ENCODE measurements around the gene MARCKS.
A peak's percentile ranks its signal among the peaks of the same experiment; 100 is the strongest.
"Not testable (repeated sequence)": the region's sequence is repeated elsewhere in the genome, so short reads cannot be mapped to it uniquely, and the experiment has no call there.

MARCKS gene

DNA sequence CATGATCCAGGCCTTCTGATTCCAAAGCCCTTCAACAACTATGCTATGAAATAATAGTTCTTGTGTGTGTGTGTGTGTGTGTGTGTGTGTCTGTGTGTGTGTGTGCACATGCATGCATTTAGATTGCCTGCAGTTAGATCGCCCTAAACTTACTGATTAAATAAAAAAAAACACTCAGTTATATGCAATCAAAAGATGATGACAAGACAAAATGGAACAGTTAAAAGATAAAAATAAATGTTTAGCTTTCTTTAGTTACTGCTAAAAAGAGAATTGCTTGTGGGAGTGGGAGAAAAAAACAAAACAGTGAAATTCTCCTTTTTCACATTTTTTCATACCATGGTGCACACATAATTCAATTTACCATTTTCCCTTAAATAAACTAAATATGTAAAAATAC lies 29.4 kb downstream of the MARCKS start:
- DNase-seq = no peak

DNA sequence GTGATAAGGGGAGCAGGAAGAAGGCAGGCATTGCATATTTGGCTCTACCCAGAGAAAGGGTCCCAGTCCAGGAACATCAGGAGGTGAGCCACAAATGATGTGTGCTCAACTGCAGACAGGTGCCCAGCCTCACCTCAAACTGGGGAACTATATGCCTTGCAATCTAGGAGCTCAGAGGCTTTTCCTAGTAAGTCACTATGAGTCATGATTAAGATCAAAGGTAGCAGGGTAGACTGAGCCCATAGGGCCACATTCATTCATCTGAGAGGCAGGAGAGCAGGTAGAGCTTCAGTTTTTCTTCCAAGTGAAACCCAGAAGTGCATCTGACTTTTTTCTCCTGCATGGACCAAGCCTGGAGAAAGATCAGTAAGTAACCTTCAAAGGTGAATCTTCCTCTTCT lies 31.3 kb downstream of the MARCKS start:
- no peak for DNase-seq

DNA sequence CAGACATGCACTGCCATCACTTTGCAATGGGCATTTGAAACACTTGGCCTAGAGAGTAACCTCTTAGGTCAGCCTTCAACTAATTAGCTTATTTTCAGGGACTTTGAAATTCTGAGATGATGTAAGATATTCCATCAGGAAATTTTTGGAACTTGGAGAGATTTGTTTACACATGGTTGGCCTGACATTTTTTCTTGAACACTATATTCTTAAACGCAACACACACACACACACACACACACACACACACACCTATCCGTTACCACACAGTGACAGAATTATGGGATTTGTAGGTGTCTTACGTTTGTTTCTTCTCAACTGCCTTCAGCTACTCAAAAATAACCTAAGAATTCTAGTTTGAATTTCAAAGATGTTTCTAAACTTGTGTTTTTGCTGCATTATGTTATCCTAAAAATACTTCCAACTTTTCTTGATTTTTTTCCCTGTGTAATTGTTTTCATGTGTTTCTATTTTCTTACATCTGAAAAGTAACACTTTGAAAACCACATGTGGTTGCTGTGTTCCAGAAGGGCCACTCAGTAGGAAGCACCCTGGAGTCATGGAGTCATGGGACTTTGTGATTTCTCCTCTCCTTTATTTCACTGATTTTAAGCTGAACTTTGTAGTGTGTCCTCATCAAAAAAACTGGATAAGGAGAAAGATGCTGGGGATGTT lies 31.9 kb downstream of the MARCKS start:
- no peak for DNase-seq

DNA sequence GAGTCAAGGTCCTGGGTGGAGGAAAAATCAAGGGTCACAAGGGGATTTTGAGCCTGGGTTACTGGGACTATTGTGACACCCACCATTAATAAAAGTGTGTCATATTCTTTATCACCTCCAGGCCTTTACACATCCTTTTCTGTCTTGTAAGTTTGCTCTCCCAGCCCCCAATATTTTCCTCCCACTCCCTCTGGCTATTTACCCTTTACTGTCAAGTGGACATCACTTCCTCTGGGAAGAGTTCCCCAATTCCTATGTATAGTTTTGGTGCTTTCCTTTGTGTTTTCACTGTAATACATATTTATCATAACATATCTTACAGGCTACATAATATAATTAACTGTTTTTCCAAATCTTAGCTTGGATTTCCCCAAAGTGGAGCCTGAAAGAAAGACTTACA lies 36.3 kb downstream of the MARCKS start:
- DNase-seq = no peak

DNA sequence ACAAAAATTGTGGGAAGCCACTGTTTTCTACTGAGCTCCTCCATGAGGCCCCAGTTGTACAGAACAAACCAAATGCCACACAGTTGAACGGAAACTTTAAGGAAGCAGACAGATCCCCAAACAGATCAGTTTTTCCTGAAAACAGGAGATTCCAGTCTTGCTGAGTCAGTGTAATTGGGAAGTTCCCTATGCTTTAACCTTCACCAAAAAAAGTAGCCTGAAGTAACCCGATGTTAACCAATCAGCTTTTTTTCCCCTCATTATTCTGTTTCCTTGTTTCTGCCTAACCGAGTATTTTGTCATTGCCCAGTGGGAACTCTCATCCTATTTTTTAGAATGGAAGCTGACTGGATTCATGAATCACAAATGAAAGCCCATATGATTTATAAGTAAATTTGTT lies 36.7 kb downstream of the MARCKS start:
- DNase-seq = no peak

DNA sequence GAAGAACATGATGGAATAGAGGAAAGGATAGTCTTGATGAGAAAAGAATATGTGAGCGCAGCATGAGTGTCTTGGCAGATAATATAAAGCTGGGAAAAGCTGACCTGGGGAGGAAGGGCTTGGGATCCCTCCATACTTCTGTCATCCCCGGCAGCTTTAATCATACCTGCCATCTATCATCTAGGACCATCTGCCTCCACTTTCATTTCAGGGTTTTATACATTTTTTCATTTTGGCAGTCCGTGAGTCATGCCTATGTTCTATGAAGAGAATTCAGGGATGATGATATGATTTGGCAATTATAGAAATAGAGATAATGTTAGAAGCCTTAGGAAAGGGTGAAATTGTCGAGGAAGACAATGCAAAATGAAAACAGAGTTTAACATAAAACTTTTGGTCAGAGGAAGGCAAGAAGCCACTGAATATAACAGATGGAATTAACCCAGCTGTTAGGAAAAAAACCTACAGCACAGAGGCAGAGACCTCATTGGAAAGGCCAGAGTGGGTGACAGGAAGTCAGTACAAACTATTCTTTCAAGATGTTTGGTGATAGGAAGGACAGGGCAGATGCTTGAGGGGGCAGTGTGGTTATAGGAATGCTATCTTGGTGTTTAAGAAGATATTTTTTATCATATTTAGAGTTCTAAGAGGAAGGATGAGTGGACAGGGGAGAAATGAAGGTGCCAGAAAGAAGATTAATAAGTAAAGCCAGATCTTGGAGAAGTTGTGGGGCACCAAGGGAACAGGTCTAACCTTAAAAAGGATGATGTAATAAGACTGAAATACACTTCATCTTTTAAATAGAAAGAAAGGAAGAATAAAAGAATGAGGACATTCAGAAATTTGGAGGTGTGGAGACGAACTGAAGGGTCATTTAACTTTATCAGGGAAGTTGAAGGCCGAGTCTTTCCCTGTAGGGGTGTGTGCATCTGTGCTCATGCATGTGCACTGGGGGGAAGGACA lies 37.8 kb downstream of the MARCKS start:
- no peak for DNase-seq

DNA sequence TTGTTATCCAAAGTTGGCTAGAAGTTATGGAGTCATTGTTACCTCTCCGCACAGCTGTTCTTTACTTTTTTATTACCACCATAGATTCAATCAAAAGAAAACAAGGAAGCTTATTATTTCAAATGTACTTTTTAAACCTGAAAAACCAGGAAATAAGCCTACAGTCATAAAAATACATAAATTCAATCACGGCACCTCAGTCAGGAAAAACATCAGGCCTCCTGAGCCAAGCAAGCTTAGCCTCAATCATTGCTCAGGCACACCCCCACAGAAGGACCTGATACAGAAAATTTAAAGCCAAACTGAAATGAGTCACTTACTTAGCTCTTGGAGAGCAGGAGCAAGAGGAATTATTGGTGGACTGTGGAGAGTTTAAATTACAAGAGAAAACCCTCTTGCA lies 44.3 kb downstream of the MARCKS start:
- no peak for DNase-seq

DNA sequence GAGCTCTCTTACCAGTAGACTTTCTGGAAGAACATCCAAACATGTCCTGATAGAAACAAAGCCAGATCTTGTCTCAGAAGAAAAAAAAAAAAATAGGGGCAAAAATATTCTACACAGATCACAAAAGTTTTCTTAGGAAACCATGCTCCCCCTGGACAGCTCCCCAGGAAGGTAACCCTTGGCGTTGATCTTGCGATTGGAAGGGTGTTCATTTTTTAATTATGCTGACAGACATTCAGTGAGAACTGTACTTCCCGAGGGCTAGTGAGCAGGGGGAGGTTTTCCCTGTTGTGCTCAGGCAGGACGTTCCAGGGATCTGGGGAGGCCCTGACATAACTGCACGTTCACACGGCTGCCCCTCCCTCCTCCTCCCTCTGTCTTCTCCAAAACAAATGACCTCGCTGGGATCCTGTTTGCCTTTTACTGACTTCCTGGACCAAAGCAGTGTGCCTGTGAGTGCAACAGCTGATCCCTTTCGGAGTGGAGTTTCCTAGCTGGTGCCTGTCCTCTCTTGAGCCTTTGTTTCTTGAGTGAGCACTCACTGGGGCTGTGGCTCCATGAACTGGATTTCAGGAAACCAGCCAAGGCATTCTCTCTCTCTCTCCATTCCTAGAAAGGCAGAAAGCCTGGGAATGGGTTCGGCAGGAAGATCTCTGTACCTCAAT lies 46.7 kb downstream of the MARCKS start:
- no peak for DNase-seq

DNA sequence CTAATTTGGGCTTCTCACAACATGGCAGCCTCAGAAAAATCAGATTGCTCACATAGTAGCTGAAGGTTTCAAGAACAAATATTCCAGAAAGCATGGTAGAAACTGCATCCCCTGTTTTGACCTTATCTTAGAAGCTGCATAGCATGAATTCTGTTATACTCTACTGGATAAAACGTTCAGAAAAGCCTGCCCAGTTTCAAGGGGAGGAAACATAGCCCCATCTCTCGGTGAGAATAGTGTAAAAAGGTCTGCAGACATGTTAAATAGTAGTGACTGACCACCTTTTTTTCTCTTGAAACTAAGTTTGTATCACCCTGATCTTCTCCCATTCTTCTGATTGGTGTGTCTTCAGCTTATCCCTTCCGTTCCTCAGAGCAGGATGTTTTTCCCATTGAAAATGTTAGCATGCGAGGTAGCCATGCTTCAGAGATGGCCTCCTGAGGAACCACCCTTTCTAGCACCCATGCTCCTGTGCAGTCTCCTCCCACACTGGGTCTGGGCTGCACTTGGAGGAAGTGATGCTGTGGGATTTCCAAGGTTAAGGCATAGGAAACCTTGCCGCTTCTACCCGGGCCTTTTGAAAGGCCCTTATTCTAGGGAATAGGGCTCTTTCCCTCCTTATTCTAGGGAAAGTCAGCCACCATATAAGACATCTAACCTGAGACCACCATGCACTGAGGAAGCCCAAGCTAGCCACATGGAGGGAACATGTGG lies 50.1 kb downstream of the MARCKS start:
- no peak for DNase-seq

DNA sequence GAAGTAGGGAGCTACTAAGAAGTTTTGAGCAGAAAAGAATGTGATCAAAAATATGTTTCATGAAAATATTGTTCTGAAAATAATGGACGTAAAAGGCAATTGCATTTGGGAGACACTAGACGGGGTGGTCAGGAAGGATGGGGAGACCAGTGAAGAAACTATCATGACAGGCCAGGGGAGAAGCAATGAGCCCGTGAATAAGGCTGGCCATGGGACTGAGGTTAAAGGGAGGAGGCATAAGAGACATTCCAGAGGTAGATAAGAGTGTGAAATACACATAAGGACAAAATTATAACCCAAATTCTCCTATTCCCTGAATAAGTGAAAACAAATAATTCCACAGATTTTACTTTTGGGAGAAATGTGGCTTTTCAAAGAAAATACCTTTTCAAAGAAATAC lies 51.7 kb downstream of the MARCKS start:
- no peak for DNase-seq

DNA sequence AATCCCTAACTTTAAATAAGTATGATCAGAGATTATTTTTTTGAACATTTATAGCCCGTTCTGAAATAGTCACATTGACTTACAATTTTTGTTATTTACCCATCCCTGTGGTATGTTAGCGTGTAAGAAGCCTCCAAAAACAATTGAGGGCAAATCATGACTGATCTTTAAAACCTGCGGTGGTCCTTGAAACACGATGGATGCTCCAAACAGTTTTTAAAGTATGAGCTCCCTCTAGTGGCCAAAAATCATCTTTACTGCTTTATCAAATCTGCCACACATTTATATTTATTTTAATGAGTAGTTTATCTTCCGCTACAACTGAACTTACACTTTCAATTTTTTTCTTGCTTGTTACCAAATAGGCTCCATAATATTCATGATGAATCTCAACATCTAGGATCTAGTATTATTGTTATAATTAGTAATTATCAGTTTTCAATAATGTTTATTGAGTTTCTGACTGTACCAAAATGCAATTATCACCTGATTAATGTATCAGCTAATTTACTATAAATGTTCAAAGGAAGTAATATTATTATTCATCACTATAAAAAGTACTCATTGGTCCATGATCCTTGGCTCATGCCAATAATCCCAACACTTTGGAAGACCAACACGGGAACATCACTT lies 52.2 kb downstream of the MARCKS start:
- peak; percentile 50 for DNase-seq

DNA sequence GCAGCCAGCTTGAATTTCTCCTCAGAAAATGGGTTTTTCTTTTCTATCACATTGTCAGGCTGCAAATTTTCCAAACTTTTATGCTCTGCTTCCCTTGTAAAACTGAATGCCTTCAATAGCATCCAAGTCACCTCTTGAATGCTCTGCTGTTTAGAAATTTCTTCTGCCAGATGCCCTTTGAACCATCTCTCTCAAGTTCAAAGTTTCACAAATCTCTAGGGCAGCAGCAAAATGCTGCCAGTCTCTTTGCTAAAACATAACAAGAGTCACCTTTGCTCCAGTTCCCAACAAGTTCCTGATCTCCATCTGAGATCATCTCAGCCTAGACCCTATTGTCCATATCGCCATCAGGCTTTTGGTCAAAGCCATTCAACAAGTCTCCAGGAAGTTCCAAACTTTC lies 53.1 kb downstream of the MARCKS start:
- not testable (repeated sequence) for DNase-seq
